DND-41 (cell line): ENCODE measurements around the gene KRT77.

ENCODE experiments used
- ATAC-seq: fragments of 200-7000 bp; cut with Tn5 transposase; 3 replicates; pipeline ENCODE4 v1.9.1; 2021; ENCODE audit warnings: low read depth; ENCODE audit not compliant: insufficient read depth
- DNase-seq: peaks from one replicate; pipeline ENCODE4 v3.0.0-alpha.2; 2020
- H2AFZ ChIP-seq: 2 replicates; pipeline ENCODE4 v1.6.0; 2012; ENCODE audit warnings: low read depth, low read length
- H3K27ac ChIP-seq: 2 replicates; pipeline ENCODE4 v1.5.1; 2012; ENCODE audit warnings: low read length, inconsistent platforms
- H3K27me3 ChIP-seq: fragments of 200-600 bp; sonication (generic); 2 replicates; pipeline ENCODE4 v1.6.0; 2012; ENCODE audit warnings: low read length, mild to moderate bottlenecking, inconsistent platforms; ENCODE audit not compliant: insufficient read depth, poor library complexity
- H3K36me3 ChIP-seq: 2 replicates; pipeline ENCODE4 v1.5.1; 2012; ENCODE audit warnings: low read length, inconsistent platforms; ENCODE audit not compliant: insufficient read depth
- H3K4me1 ChIP-seq: 2 replicates; pipeline ENCODE4 v1.5.1; 2012; ENCODE audit warnings: mild to moderate bottlenecking, low read length; ENCODE audit not compliant: insufficient read depth
- H3K4me2 ChIP-seq: 2 replicates; pipeline ENCODE4 v1.6.0; 2012; ENCODE audit warnings: mild to moderate bottlenecking, moderate library complexity, low read length, inconsistent platforms; ENCODE audit not compliant: insufficient read depth
- H3K4me3 ChIP-seq, 2 experiments: fragments of 200-600 bp in 1 of 2; shearing (Covaris generic) in 1 of 2; 2 replicates each; pipeline ENCODE4 v1.5.1; 2012 to 2016; ENCODE audit warnings: inconsistent platforms in 2 of 2, low read length in 2 of 2, mild to moderate bottlenecking in 2 of 2, low read depth in 1 of 2, moderate library complexity in 1 of 2
- H3K79me2 ChIP-seq: 2 replicates; pipeline ENCODE4 v1.6.0; 2012; ENCODE audit warnings: low read length, inconsistent platforms; ENCODE audit not compliant: insufficient read depth
- H3K9ac ChIP-seq: 2 replicates; pipeline ENCODE4 v1.6.0; 2012; ENCODE audit warnings: low read depth, mild to moderate bottlenecking, inconsistent platforms, low read length, moderate library complexity
- H3K9me3 ChIP-seq: 2 replicates; pipeline ENCODE4 v1.5.1; 2012; ENCODE audit warnings: low read length, moderate library complexity, mild to moderate bottlenecking, inconsistent platforms; ENCODE audit not compliant: insufficient read depth, severe bottlenecking
- H4K20me1 ChIP-seq: 2 replicates; pipeline ENCODE4 v1.6.0; 2012; ENCODE audit warnings: low read length; ENCODE audit not compliant: insufficient read depth
- CTCF ChIP-seq: IDR thresholded peaks from 2 replicates; pipeline ENCODE4 v1.5.1; 2012; ENCODE audit warnings: borderline replicate concordance, low read length, moderate library complexity, mild to moderate bottlenecking; ENCODE audit not compliant: poor library complexity, severe bottlenecking; ENCODE audit errors: extremely low read depth
- EZH2 ChIP-seq: IDR thresholded peaks from 3 replicates; pipeline ENCODE4 v1.6.1; 2012; ENCODE audit warnings: borderline replicate concordance, low read depth, mild to moderate bottlenecking, moderate library complexity, low read length, inconsistent platforms; ENCODE audit not compliant: severe bottlenecking

KRT77 gene

GRCh38 chr12:52699960-52700359 is 3.4 kb downstream of the KRT77 start:
- Histone ChIP-seq H4K20me1 (no peaks in the 10 kb centered on the region), H3K79me2 (no peaks in the 10 kb centered on the region), H3K4me1 (no peaks in the 10 kb centered on the region), H3K4me2 (no peak overlapping the region), H3K9me3 (no peaks in the 10 kb centered on the region), H3K27ac (no peak overlapping the region), H3K36me3 (no peaks in the 10 kb centered on the region), H3K4me3 (no peak overlapping the region), H2AFZ (no peak overlapping the region), H3K9ac (no peak overlapping the region), H3K27me3 (peaks cover 10% of the 10 kb centered on the region)
- DNase-seq = no peak
- ATAC-seq = no peak
- TF ChIP-seq CTCF (no peak), EZH2 (no peak)

GRCh38 chr12:52699373-52699772 is 4.0 kb downstream of the KRT77 start:
- H2AFZ ChIP-seq = no peak overlapping the region
- no peak for ATAC-seq

DNA sequence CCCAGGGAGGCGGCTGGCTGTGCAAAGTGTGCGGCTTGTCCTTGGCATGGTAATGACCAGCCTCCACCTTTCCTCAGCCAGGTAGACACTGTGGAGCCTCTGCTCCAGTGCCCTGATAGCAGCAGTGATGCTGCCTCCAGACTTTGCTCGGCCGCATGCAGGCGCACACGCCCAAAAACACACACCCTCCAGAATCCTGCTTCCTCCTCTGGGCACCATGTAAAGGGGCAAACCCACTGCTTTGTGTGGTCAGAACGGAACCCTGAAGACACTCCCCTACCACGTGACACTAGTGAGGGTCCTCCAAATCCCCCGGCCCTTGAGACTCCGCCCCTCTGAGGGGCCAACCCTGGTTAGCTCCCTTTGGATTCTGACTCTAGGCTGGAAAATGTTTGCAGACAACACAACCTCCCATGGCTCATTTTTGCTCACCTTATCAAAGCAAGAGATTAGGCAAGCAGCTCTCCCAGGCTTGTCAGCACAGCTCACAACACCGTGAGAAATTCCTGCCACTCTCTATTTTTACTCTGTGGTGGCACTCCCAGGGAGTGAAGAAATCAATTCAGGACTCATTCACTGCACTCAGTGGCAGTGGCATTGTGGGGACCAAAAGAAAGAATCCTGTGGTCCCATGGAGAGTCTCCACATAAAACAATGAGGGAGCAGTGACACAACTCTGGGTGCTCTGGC is 4.5 kb downstream of the KRT77 start:
- no peaks in the 10 kb centered on the region for H3K9me3 ChIP-seq
- no peak for TF ChIP-seq CTCF
- TF ChIP-seq EZH2 = no peak
- H3K36me3 ChIP-seq = no peaks in the 10 kb centered on the region
- peaks cover 7% of the 10 kb centered on the region for H3K27me3 ChIP-seq
- ATAC-seq (no peak), DNase-seq (no peak)
- no peak overlapping the region for H3K27ac ChIP-seq
- H3K4me2 ChIP-seq = no peak overlapping the region
- H3K79me2 ChIP-seq = no peaks in the 10 kb centered on the region
- no peak overlapping the region for H3K4me3 ChIP-seq
- no peaks in the 10 kb centered on the region for H4K20me1 ChIP-seq
- H3K4me1 ChIP-seq = no peaks in the 10 kb centered on the region
- H2AFZ ChIP-seq = no peak overlapping the region
- no peak overlapping the region for H3K9ac ChIP-seq

More at GRCh38 chr12:52699373-52699772, 4.0 kb downstream of the KRT77 start:
- Histone ChIP-seq H3K27ac (no peak overlapping the region), H3K27me3 (peaks cover 10% of the 10 kb centered on the region), H3K4me3 (no peak overlapping the region), H3K79me2 (no peaks in the 10 kb centered on the region), H3K36me3 (no peaks in the 10 kb centered on the region), H4K20me1 (no peaks in the 10 kb centered on the region), H3K9me3 (no peaks in the 10 kb centered on the region), H3K4me1 (no peaks in the 10 kb centered on the region), H3K9ac (no peak overlapping the region), H3K4me2 (no peak overlapping the region)
- no peak for DNase-seq
- TF ChIP-seq CTCF = no peak
- no peak for TF ChIP-seq EZH2

GRCh38 chr12:52697058-52697582 is 6.2 kb downstream of the KRT77 start:
- ATAC-seq = no peak

More at GRCh38 chr12:52697058-52697582, 6.2 kb downstream of the KRT77 start:
- Histone ChIP-seq H3K4me1 (no peaks in the 10 kb centered on the region), H3K36me3 (no peaks in the 10 kb centered on the region), H3K4me2 (no peak overlapping the region), H3K4me3 (no peak overlapping the region), H4K20me1 (no peaks in the 10 kb centered on the region), H3K9me3 (no peaks in the 10 kb centered on the region), H3K79me2 (no peaks in the 10 kb centered on the region), H3K9ac (no peak overlapping the region), H3K27ac (no peak overlapping the region), H2AFZ (no peak overlapping the region), H3K27me3 (peaks cover 16% of the 10 kb centered on the region)
- DNase-seq = no peak
- TF ChIP-seq EZH2 (no peak), CTCF (peak; percentile 15)
